Astrocyte of the spinal cord (primary cell): ENCODE measurements around the gene CC2D1A.
"Not testable (repeated sequence)": the region's sequence is repeated elsewhere in the genome, so short reads cannot be mapped to it uniquely, and the experiment has no call there.

Experiments
- DNase-seq: peaks from one replicate; pipeline ENCODE4 v3.0.0; 2011; ENCODE audit warnings: low read depth, low spot score
- H3K4me3 ChIP-seq: 2 replicates; pipeline ENCODE4 v1.5.1; 2011; ENCODE audit warnings: low read depth, mild to moderate bottlenecking, low read length, moderate library complexity
- in situ Hi-C: cut with HindIII; loops from 2 replicates; pipeline ENCODE4 v1.10.0; 2017; ENCODE audit warnings: low sequenced_read_pairs
- TF ChIP-seq, protein P1 (sequence below): IDR thresholded peaks from 2 replicates; pipeline ENCODE4 v1.5.1; 2012; ENCODE audit warnings: low read depth, mild to moderate bottlenecking, low read length, inconsistent platforms

Gene CC2D1A

DNA sequence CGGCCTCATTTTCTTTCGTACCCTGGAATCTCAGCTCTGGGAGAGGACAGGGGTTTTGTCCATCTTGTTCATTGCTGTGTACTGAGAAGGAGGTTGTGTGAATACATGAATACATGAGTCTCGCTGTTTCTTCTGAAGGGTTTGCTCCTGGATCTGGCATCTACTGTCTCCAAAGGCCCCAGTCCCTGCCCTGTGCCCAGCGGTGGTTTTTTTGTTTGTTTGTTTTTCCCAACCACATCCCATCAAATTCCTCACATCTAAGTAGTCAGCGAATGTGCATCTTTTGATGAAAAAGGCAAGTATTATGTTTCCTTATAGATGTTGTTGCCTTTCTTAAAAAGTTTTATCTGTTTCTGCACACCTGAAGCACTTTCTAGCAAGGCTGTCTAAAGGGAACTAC, 58.8 kb downstream of the CC2D1A start:
- peak; percentile 66 for DNase-seq
- no peak overlapping the region for H3K4me3 ChIP-seq
- TF ChIP-seq, protein P1, sequence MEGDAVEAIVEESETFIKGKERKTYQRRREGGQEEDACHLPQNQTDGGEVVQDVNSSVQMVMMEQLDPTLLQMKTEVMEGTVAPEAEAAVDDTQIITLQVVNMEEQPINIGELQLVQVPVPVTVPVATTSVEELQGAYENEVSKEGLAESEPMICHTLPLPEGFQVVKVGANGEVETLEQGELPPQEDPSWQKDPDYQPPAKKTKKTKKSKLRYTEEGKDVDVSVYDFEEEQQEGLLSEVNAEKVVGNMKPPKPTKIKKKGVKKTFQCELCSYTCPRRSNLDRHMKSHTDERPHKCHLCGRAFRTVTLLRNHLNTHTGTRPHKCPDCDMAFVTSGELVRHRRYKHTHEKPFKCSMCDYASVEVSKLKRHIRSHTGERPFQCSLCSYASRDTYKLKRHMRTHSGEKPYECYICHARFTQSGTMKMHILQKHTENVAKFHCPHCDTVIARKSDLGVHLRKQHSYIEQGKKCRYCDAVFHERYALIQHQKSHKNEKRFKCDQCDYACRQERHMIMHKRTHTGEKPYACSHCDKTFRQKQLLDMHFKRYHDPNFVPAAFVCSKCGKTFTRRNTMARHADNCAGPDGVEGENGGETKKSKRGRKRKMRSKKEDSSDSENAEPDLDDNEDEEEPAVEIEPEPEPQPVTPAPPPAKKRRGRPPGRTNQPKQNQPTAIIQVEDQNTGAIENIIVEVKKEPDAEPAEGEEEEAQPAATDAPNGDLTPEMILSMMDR = no peak
- in situ Hi-C loops = no loop called here

DNA sequence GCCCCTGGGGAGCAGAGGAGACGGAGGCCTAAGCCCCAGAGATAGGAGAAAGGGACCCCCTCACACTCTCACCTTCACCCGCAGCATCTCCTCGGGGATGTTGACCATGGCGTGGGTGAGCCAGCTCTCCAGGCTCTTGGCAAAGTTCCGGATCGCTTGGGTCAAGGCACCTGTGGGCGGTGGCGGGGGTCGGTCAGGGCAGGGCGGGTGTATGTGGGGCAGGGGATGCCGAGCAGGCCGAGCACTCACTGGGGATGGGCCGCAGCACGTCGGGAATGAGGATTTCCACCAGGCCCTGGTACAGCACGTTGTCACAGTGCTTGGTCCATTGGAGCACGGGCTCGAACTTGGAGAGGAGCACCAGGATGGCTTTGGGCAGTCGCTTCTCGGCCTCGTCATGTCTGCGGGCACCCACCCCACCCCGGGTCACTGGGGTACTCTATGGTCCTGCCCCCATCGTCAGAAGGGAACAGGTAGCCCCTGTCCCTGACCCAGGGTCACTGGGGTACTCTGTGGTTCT, 59.4 kb downstream of the CC2D1A start:
- in situ Hi-C loops = no loop called here
- TF ChIP-seq, protein P1 = no peak
- DNase-seq = no peak
- no peak overlapping the region for H3K4me3 ChIP-seq

DNA sequence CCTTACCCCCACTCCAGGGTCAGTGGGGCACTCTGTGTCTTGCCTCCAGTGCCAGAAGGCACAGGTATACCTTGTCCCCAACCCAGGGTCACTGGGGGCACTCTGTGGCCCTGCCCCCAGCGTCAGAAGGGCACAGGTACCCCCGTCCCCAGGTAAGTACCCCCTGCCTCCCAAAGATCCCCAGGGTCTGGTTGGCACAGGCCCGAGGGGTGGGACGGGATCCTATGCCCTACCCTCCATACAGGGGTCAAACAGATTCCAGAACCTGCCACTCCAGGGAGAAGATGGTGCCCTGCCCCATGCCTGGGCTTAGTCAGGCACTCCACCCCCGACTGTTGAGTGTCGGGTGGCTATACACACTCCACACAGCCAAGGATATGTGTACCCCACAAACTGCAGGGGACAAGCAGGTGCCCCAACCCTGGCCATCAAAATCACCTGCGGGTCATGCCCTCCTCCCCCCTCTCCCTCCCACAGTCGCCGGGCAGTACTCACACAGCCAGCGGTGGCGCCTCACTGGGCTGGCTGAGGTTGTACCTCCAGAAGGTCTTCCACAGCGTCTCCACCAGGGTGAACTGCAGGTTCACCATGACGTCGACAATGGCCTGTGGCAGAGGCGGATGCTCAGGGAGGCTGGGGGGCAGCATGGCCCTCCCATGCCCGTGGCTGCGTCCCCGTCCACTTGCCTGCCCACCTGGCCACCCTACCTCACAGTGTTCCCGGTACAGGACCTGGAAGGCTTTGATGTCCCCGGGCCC, 60.1 kb downstream of the CC2D1A start:
- no peak overlapping the region for H3K4me3 ChIP-seq
- DNase-seq = no peak
- in situ Hi-C loops = no loop called here
- TF ChIP-seq, protein P1 = no peak

DNA sequence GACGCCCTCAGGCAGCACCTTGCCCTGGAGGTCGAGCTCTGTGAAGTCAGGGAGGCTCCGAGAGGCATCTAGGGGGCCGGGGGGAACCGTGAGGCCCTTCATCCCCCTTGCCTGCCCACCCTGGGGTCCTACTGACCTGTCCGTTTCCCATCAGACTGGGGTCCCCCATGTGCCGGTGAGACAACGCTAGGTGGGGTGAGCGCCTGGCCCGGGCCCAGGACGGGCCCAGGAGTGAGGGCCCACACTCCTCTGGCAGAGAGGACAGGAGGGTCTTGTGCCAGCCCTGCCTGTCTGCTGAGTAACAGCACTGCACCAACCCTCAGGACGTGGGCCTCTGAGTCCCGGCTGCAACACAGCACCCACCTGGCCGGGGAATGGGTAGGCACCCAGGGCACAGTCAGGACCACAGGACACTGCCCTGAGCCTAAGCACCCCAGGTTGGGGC, 60.7 kb downstream of the CC2D1A start:
- DNase-seq = no peak
- TF ChIP-seq, protein P1 = no peak
- in situ Hi-C loops = no loop called here
- no peak overlapping the region for H3K4me3 ChIP-seq

DNA sequence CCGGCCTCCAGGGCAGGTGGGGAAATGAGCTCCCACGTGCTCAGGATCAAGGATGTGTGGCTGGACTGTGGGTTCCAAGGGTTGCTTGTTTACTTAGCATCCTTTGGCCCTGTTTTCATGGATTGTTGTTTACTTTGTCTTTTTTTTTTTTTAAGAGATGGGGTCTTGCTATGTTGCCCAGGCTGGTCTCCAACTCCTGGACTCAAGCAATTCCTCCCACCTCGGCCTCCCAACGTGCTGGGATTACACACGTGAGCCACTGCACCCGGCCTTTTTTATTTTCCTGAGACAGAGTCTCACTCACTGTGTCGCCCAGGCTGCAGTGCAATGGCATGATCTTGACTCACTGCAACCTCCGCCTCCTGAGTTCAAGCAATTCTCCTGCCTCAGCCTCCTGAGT, 61.2 kb downstream of the CC2D1A start:
- DNase-seq, H3K4me3 ChIP-seq, in situ Hi-C loops: not testable (repeated sequence)

DNA sequence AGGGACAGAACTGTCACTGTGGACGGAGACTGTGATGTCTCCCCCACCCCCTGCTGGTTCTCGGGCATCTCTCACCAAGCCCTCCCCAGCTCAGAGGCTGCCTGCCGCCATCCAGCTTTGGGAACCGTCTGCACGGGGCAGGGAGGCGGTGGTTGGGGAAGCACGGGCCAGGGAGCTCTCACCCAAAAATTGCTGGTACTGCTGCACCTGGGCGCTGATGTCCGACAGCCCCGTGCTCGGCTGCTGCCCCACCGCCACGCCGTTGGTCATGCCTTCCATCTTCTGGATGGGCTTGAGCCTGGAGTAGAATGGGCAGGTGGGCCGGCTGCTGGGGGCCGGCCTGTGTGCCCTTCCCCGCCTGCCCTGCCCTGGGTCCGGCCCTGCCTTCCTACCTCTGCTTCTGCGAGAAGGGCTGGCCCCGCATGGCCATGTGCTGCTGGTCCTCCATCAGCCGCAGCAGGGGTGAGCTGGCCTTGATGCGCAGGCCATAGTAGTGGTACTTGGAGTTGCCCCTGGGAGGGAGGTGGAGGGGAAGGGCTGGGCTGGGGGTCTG, 62.5 kb downstream of the CC2D1A start:
- no peak for DNase-seq
- TF ChIP-seq, protein P1 = no peak
- no peak overlapping the region for H3K4me3 ChIP-seq
- in situ Hi-C loops = no loop called here

DNA sequence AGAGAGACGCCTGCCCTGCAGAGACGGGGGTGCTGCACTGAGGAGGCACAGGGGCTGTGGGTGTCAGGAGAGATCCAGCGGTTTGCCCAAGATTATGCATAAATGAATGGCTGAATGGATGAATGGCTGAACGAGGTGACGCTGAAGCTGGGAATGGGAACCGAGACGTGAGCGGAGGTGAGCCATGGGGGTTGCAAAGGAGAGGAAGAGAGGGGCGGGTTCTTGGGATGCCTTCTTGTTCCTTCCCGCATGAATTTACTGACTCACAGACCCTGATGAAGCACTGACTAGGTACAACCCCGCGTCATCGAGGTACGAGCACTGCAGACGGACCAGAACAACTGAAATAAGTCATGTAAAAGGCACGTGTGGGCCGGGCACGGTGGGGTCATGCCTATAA, 63.0 kb downstream of the CC2D1A start:
- no peak for DNase-seq
- in situ Hi-C loops = no loop called here
- TF ChIP-seq, protein P1 = no peak
- H3K4me3 ChIP-seq = no peak overlapping the region
